ENCODE results near the gene UBE2F. TPM values are rescaled to one million over a fixed set of nuclear protein-coding genes. Genes with fewer than 3 reads are reported as not detected.
A peak's percentile ranks its signal among the peaks of the same experiment; 100 is the strongest.

The UBE2F gene
- total and polyA plus RNA-seq, 9 of the 15 experiments (the other 6 are each of a cell fraction or from before 2014, with no cell fraction given), result 18.1 to 88.1 (median 53.0) TPM

DNA sequence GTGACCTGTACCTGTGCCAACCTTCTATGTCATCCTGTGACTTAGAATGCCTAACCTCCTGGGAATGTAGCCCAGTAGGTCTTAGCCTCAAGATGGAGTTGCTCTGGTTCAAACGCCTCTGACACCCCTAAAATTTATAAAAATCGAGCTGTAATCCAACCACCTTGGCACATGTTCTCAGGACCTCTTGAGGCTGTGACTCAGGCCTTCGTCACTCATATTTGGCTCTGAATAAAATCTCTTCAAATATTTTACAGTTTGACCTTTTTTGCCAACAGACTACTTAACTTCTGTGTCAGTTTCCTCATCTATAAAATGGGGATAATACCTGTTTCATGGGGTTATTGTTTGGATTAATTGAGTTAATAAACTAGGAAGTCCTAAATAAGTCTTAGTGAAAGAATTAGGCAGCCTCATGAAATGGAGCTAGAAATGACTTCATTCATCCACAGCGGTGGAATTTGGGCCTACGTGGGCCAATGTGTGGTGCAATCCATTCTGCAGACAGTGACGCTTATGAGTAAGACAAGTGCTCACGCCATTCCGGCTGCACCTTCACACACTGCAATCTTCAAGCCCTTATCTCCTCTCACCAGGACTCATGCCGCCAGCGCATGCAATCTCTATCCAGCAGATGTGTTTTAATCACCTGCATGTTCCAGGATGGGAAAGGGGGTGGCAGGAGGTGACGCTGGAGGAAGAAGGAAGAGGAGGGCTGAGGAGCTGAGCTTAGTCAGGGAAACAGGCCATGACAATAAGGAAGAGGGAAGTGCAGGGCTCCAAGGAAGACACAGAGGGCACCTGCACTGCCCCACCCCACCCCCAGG lies 2.0 kb upstream of the UBE2F start (continued):
- peak; percentile 96 for TF ChIP-seq ZNF583 (CRISPR knock-in tag; IDR thresholded peaks at IDR 0.05)
- TF ChIP-seq, protein P1, sequence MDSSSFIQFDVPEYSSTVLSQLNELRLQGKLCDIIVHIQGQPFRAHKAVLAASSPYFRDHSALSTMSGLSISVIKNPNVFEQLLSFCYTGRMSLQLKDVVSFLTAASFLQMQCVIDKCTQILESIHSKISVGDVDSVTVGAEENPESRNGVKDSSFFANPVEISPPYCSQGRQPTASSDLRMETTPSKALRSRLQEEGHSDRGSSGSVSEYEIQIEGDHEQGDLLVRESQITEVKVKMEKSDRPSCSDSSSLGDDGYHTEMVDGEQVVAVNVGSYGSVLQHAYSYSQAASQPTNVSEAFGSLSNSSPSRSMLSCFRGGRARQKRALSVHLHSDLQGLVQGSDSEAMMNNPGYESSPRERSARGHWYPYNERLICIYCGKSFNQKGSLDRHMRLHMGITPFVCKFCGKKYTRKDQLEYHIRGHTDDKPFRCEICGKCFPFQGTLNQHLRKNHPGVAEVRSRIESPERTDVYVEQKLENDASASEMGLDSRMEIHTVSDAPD (CRISPR knock-in tag; IDR thresholded peaks at IDR 0.05), result peak; percentile 89
- TF ChIP-seq, protein P2, sequence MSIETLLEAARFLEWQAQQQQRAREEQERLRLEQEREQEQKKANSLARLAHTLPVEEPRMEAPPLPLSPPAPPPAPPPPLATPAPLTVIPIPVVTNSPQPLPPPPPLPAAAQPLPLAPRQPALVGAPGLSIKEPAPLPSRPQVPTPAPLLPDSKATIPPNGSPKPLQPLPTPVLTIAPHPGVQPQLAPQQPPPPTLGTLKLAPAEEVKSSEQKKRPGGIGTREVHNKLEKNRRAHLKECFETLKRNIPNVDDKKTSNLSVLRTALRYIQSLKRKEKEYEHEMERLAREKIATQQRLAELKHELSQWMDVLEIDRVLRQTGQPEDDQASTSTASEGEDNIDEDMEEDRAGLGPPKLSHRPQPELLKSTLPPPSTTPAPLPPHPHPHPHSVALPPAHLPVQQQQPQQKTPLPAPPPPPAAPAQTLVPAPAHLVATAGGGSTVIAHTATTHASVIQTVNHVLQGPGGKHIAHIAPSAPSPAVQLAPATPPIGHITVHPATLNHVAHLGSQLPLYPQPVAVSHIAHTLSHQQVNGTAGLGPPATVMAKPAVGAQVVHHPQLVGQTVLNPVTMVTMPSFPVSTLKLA (conservative IDR thresholded peaks at IDR 0.05), result peak; percentile 74 to 88
- peak; percentile 93 for TF ChIP-seq BCOR (IDR thresholded peaks at IDR 0.05)
- no peak for TF ChIP-seq SMC3 (conservative IDR thresholded peaks at IDR 0.05; ENCODE audit: insufficient read depth, low read depth, low read length)
- no peak for TF ChIP-seq FOXJ2 (tag; IDR thresholded peaks at IDR 0.05)
- TF ChIP-seq MYBL2 (IDR thresholded peaks at IDR 0.05; ENCODE audit: low read depth), result no peak
- TF ChIP-seq MYBL2 (CRISPR knock-in tag; IDR thresholded peaks at IDR 0.05; ENCODE audit: borderline replicate concordance), result no peak
- TF ChIP-seq, protein P3, sequence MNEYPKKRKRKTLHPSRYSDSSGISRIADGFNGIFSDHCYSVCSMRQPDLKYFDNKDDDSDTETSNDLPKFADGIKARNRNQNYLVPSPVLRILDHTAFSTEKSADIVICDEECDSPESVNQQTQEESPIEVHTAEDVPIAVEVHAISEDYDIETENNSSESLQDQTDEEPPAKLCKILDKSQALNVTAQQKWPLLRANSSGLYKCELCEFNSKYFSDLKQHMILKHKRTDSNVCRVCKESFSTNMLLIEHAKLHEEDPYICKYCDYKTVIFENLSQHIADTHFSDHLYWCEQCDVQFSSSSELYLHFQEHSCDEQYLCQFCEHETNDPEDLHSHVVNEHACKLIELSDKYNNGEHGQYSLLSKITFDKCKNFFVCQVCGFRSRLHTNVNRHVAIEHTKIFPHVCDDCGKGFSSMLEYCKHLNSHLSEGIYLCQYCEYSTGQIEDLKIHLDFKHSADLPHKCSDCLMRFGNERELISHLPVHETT (CRISPR knock-in tag; conservative IDR thresholded peaks at IDR 0.05 in 1 of 2, IDR thresholded peaks at IDR 0.05 in 1 of 2), result peak in 1 of 2 experiments; percentile 86; a peak in 2 of 4 replicates
- TF ChIP-seq EWSR1 (IDR thresholded peaks at IDR 0.05; ENCODE audit: borderline replicate concordance, low read depth, partially characterized antibody), result no peak
- TF ChIP-seq SRSF9 (IDR thresholded peaks at IDR 0.05; ENCODE audit: borderline replicate concordance, low read depth, low read length), result no peak
- no peak for TF ChIP-seq ZC3H4 (CRISPR knock-in tag; IDR thresholded peaks at IDR 0.05; ENCODE audit: borderline replicate concordance)
- TF ChIP-seq TEAD1 (CRISPR knock-in tag; IDR thresholded peaks at IDR 0.05), result peak; percentile 94 to 95
- peak; percentile 66 to 68; a peak in 3 of 4 replicates for TF ChIP-seq NRF1 (conservative IDR thresholded peaks at IDR 0.05 in 1 of 2, IDR thresholded peaks at IDR 0.05 in 1 of 2)
- TF ChIP-seq TGIF2 (CRISPR knock-in tag; IDR thresholded peaks at IDR 0.05), result no peak
- TF ChIP-seq SIX5 (IDR thresholded peaks at IDR 0.05; ENCODE audit: borderline replicate concordance in 1 of 2, insufficient read depth in 1 of 2, low read depth in 1 of 2, low read length in 2 of 2), result 0 out of 4 replicates have a peak, but pooled peaks of 1 of the 2 experiments have one; percentile 14
- no peak for TF ChIP-seq ZNF408 (CRISPR knock-in tag; IDR thresholded peaks at IDR 0.05; ENCODE audit: low read depth)
- TF ChIP-seq, protein P4, sequence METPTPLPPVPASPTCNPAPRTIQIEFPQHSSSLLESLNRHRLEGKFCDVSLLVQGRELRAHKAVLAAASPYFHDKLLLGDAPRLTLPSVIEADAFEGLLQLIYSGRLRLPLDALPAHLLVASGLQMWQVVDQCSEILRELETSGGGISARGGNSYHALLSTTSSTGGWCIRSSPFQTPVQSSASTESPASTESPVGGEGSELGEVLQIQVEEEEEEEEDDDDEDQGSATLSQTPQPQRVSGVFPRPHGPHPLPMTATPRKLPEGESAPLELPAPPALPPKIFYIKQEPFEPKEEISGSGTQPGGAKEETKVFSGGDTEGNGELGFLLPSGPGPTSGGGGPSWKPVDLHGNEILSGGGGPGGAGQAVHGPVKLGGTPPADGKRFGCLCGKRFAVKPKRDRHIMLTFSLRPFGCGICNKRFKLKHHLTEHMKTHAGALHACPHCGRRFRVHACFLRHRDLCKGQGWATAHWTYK (CRISPR knock-in tag; IDR thresholded peaks at IDR 0.05), result peak; percentile 92
- TF ChIP-seq TARDBP (IDR thresholded peaks at IDR 0.05), result peak; percentile 97

All from K562 (cell line).